GM18520 (cell line): ENCODE data around the gene GPBP1L1.
"Not testable (repeated sequence)": the region's sequence is repeated elsewhere in the genome, so short reads cannot be mapped to it uniquely, and the experiment has no call there.

Experiments
- ATAC-seq: cut with Tn5 transposase; IDR thresholded peaks from one replicate; pipeline ENCODE4 v1.9.1; 2021; ENCODE audit not compliant: unreplicated experiment

Gene GPBP1L1

DNA sequence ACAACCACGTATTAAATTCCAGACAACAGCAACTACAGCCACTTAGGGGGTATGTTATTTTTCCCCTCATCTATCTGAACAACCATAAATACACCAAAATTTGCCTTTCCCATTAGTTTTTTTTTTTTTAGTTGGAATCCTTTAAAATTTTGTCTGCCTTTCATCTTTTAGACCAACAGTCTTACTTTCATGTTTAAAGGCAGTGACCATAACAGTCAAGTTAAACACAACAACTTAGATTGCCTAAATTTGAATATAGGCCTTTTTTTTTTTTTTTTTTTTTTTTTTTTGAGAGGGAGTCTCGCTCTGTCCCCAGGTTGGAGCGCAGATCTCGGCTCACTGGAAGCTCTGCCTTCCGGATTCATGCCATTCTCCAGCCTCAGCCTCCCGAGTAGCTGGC, 3.4 kb downstream of the GPBP1L1 start:
- no peak for ATAC-seq

GRCh38 chr1:45679123-45679522, 7.2 kb downstream of the GPBP1L1 start:
- ATAC-seq: no peak

GRCh38 chr1:45678489-45678888, 7.8 kb downstream of the GPBP1L1 start:
- no peak for ATAC-seq

DNA sequence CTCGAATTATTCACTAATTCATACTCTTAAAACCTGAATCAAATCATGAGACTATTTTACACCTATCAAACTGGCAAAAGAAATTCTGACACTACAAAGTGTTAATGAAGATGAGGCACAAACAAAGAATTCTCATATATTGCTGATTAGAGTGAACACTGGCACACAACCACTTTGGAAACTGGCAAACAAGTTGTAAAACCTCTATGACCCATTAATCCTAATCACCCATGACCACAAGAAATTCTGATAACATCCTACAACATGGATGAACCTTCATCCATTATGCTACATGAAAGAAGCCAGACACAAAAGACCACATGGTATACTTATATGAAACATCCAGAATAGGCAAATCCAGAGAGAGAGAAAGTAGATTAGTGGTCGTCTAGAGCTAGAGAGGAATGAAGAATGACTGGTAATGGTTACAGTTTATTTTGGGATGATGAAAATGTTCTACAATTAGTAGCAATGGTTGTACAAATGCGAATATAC, 8.5 kb downstream of the GPBP1L1 start:
- no peak for ATAC-seq

- not testable (repeated sequence) for ATAC-seq
These were observed 9.8 kb downstream of the GPBP1L1 start for GRCh38 chr1:45676553-45676952.

DNA sequence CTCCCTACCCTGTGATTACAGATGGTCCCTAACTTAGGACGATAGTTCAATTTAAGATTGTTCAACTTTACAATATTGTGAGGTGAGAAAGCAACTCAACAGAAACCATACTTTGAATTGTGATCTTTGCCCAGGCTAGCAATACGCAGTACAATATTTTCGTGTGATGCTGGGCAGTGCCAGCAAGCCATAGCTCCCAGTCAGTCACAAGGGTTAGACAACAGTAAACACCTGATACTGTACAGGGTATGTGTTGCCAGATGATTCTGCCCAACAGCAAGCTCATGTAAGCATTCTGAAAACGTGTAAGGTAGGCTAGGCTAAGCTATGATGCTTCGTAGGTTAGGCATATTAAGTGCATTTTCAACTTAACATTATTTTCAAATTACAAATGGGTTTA, 11.9 kb downstream of the GPBP1L1 start:
- ATAC-seq: no peak

- no peak for ATAC-seq
These were observed 12.4 kb downstream of the GPBP1L1 start for GRCh38 chr1:45673956-45674355.

DNA sequence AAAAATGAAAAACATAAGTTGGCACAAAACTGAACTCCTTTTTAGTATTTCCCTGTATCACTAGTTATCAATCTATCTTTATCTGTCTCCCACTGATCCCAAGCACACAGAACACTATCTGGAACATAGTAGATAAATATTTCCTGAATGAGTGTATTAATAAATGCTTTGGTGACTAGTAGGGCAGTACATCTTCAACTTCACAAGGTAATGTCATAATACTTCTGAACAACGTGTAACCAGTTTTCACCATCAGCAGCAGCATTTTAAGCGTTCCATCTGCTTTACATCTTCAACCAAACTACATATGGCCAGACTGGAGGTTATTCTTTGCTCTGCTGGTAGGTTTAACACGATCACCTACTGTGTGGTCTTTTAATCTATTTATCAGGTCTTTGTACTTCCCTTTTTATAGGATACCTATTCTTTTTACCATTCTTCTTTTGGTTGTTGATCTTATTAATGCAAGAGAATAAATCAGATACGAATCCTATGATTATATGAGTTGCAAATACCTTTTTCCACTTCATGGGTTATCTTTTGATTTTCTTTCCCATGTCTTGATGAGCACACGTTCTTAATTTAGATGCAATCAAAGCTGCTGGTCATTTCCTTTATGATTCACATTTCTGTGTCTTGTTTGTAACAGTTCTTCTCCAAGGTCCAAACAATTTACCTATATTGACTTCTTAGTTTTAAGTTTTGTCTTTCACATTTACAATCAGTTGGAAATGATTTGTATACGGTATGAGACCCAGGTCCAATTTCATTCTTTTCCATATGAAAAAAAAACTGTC, 16.3 kb downstream of the GPBP1L1 start:
- no peak for ATAC-seq

GRCh38 chr1:45669379-45669778, 17.0 kb downstream of the GPBP1L1 start:
- ATAC-seq: no peak

- ATAC-seq: no peak
These were observed 17.8 kb downstream of the GPBP1L1 start for GRCh38 chr1:45668526-45668925.

DNA sequence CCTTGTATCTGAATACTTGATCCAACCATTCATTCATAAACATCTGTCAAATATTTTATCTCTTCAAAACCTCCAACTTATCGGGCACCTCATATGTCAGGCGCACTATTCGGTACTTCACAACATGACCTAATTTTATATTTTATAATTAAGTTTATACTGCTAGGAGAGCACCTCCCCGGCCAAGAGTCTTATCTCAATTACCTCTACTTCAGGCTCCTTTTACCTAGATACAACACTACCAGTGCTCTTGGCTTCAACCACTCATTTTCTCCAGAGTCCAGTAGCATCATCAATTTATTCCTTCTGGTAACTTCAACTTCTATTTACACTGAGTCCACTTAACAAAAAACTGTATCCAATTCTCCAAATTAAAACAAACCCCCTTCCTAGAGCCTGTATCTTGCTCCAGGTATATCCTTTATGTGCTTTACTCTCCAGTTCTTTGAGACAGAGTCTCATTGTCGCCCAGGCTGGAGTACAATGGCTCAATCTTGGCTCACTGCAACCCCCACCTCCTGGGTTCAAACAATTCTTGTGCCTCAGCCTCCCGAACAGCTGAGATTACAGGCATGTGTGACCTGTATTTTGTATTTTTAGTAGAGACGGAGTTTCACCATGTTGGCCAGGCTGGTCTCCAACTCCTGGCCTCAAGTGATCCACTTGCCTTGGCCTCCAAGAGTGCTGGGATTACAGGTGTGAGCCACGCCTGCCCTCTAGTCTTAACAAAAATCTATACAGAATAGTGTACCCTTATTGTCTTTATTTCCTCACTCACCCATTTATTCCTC, 18.8 kb downstream of the GPBP1L1 start:
- no peak for ATAC-seq

DNA sequence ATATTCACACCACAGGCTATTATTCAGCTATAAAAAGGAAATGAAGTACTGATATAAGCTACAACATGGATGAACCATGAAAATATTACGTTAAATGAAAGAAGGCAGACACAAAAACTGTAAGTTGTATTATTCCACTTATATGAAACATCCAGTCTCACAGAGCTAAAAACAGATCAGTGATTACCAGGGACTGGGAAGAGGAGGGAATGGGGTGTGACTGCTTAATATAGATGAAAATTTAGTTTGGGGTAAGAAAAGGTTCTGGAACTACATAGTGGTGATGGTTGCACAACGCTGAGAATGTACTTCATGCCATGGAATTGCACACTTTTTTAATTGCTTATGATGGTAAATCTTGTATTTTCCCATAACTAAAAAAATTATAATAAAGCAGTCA, 19.5 kb downstream of the GPBP1L1 start:
- no peak for ATAC-seq

DNA sequence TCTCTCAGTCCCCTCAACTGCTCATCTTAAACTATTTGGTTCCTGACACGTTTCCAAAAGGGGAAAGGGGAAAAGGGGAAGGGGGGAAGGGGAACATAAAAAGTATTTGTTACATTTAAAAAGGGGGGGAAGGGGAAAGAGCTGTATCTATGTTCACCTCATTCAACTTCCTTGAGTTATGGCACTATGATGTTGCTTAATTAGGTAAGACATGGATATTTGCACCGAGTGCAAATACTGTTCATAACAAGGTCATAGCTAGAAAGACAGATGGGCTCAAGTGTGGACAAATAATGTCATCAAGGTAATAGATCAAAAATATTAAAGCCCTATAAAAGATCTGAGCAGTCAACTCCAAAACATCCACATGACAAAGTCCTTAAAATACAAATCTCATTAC, 26.0 kb downstream of the GPBP1L1 start:
- ATAC-seq: no peak

DNA sequence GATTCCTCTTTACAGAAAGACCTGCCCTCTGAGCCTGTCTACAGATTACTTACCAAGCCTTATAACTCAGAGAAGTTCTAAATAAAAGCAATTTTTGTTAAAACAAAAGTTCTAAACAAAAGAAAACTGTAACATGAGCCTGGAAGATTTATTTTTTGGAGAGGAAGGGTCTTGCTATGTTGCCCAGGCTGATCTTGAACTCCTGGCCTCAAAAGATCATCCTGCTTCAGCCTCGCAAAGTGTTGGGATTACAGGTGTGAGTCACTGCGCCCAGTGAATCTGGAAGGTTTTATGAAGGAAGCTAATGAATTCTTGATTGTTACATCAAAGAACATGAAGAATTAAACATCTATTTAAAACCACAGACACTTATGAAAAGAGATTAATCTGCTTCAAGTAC, 27.1 kb downstream of the GPBP1L1 start:
- no peak for ATAC-seq

DNA sequence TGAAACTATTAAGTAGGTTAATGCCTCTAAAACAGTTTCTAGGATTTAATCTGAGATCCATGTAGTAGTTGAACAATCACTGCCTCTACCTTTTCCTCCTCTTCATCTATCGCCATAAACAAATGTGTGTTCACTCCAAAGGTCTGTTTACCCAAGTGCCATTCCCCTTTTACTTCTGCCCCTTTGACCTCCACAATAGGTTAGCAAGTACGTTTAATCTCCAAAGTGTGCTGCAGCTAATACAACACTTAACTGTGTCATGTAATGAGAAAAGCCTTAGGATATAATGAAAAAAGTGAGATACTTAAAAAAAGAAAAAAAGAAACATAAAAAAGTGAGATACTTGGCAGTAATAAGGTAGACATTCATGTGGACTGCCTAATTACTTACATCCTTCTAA, 28.2 kb downstream of the GPBP1L1 start:
- no peak for ATAC-seq

- ATAC-seq: no peak
These were observed 29.6 kb downstream of the GPBP1L1 start for GRCh38 chr1:45656573-45657226.

GRCh38 chr1:45654540-45655280, 31.6 kb downstream of the GPBP1L1 start:
- no peak for ATAC-seq

DNA sequence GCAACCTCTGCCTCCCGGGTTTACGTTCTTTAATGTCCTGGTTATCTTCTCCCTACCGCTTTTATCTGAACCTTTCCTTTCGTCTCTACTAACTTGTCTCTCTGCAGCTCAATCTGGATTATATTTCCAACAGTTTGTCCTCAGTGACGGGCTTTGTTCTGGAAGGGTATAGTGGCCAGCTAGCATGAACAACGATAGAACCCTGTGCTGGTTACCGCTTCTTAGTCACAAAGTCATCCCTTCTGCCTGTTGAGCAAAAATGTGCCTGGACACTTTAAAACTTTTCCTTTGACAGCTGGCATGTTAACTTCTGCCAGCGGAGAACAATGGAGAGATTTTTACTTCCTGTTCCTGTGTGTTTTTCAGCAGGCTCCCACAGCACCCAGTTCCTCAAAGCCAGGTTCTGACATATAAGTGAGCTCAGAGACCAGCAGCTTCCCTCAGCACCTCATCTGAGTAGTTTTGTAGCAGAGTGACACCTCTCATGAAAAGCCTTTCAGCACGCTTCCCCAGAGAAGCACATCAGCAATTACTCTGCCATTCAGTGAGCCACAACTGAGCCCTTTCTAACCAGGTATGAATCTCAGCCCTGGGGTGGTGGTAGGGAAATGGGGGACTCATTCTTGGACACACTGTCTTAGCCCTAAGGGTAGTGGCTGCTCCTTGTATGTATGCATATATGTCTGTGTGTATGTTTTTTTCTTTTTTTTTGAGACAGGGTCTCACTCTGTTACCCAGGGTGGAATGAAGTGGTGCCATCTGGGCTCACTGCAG, 38.9 kb downstream of the GPBP1L1 start:
- ATAC-seq: no peak

GRCh38 chr1:45644661-45645060, 41.7 kb downstream of the GPBP1L1 start:
- ATAC-seq: no peak

- ATAC-seq: no peak
These were observed 42.4 kb downstream of the GPBP1L1 start for GRCh38 chr1:45643978-45644377.
